Mucosa of rectum (tissue), 2 donors: ENCODE measurements around the gene ACAP3.
A peak's percentile ranks its signal among the peaks of the same experiment; 100 is the strongest.

Source experiments
- H3K27ac ChIP-seq, 2 donors: one replicate each; pipeline ENCODE4 v1.7.0; 2013; ENCODE audit warnings: inconsistent platforms in 2 of 2, low read depth in 2 of 2, low read length in 2 of 2
- H3K27me3 ChIP-seq, 2 donors: one replicate each; pipeline ENCODE4 v1.7.0; 2013; ENCODE audit warnings: low read length in 2 of 2; ENCODE audit not compliant: control insufficient read depth in 2 of 2, insufficient read depth in 2 of 2
- H3K36me3 ChIP-seq, 2 donors: one replicate each; pipeline ENCODE4 v1.7.0; 2013; ENCODE audit warnings: low read length in 2 of 2; ENCODE audit not compliant: control insufficient read depth in 2 of 2, insufficient read depth in 2 of 2
- H3K4me1 ChIP-seq, 2 donors: one replicate each; pipeline ENCODE4 v1.7.0; 2013; ENCODE audit warnings: low read length in 2 of 2, mild to moderate bottlenecking in 1 of 2; ENCODE audit not compliant: control insufficient read depth in 2 of 2, insufficient read depth in 2 of 2
- H3K4me3 ChIP-seq, 2 donors: one replicate each; pipeline ENCODE4 v1.7.0; 2013; ENCODE audit warnings: low read length in 2 of 2
- H3K9ac ChIP-seq, 2 donors: one replicate each; pipeline ENCODE4 v1.7.0; 2013; ENCODE audit warnings: low read length in 2 of 2, low read depth in 1 of 2, mild to moderate bottlenecking in 1 of 2
- H3K9me3 ChIP-seq, 2 donors: one replicate each; pipeline ENCODE4 v1.7.0; 2013; ENCODE audit warnings: low read length in 2 of 2; ENCODE audit not compliant: control insufficient read depth in 2 of 2
- donor health status: healthy.
- donor health status: Normal muscosa, but diverticular disease.

Gene ACAP3

DNA sequence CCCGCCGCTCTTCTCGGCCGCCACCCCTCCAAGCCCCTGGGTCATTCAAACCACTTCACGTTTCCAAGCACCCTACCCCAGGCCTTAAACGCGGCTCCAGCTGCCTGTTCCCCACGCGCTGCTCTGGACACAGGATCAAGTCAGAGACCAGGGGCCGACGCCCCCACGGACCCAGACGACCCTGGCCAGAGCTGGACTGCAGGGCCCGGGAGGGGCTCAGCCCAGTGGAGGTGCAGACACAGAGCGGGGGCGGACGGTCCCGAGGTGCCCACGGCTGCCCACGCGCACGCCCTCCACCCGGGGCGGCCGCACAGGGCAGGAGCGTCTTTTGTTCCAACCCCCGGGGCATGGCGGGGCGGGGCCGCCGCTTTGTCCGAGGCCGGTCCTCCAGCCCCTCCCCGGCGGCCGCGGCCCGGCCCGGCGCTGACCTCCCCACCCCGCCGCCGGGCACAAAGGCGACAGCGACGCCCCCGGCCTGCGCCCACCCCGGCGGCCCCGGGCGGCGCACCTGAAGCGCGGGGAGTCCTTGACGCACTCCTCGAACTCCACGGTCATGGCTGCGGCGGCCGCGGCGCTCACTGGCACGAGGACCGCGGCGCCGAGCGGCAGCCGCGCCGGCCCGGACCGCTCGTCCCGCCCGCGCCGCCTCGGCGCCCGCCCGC is 338 bp downstream of the ACAP3 start:
- H3K9me3 ChIP-seq: no peaks in the 10 kb centered on the region
- H3K9ac ChIP-seq: peak overlapping the region; percentile 60 to 68
- H3K27me3 ChIP-seq: no peaks in the 10 kb centered on the region
- H3K27ac ChIP-seq: peak overlapping the region; percentile 63 to 69
- peaks cover 9 to 16% of the 10 kb centered on the region in 2 donors for H3K36me3 ChIP-seq
- peaks cover 33 to 39% of the 10 kb centered on the region in 2 donors for H3K4me1 ChIP-seq
- peak overlapping the region; percentile 69 to 70 for H3K4me3 ChIP-seq

DNA sequence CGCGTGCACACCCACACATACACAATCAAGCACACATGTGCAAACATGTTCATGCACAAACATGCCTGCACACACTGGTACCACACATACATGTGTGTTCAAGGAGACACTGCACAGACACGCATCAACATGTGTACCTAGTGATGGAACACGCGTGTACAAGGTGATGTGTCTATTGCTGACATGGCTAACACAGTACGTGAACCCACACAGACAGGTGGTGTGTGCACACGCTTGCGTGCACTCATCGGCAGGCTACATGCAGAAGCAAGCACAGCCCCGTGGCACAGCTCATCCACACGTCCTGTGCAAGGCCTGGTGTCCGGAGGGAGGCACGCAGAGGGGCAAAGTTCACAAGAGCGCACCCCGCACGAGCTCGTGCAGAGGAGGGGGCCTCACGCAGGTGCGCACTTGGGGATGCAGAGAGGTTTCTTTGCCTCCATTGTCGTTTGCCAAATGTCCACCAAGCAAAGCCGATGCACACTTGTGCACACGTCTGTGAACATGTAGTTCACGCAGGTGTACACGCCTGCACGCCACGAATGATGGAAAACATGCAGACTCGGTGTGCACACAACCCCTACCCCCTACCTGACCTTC is 969 bp downstream of the ACAP3 start:
- H3K4me1 ChIP-seq: peaks cover 33 to 39% of the 10 kb centered on the region in 2 donors
- H3K9me3 ChIP-seq: no peaks in the 10 kb centered on the region
- H3K4me3 ChIP-seq: peak overlapping the region; percentile 69 to 70
- H3K27me3 ChIP-seq: no peaks in the 10 kb centered on the region
- H3K9ac ChIP-seq: peak overlapping the region; percentile 60 to 68
- peaks cover 5 to 13% of the 10 kb centered on the region in 2 donors for H3K36me3 ChIP-seq
- peak overlapping the region; percentile 63 to 69 for H3K27ac ChIP-seq

DNA sequence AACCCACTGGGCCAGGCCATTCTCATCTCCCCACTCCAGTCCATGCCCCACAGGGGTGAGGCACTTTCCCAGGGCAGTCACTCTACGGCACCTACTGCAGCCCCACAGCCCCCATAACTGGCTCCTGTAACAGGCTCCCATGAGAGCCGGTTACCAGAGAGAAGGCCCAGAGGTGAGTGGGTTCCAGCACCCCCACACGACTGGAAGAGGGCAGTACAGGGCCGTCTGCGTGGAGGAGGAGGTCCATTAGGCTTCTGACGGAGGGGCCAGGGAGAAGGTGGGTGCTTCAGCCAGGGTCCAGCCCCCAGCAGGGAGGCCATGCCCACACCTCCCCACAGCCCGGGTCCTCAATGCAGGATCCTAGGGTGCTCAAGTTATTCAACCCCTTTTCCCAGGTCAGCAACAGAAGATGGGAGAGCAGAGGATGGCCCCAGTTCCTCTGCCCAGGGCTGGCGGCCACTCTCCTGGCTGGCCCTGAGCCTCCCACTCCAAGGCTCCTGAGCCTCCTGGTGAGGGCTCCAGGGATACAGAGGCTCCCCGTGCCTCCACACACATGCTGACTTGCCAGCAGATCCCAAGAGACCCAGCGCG is 1.6 kb downstream of the ACAP3 start:
- peaks cover 33 to 39% of the 10 kb centered on the region in 2 donors for H3K4me1 ChIP-seq
- H3K36me3 ChIP-seq: peaks cover 4 to 7% of the 10 kb centered on the region in 2 donors
- peak overlapping the region; percentile 22 to 82 for H3K27ac ChIP-seq
- H3K9me3 ChIP-seq: no peaks in the 10 kb centered on the region
- peak overlapping the region; percentile 34 to 36 for H3K9ac ChIP-seq
- H3K27me3 ChIP-seq: no peaks in the 10 kb centered on the region
- peak overlapping the region; percentile 69 to 70 for H3K4me3 ChIP-seq

DNA sequence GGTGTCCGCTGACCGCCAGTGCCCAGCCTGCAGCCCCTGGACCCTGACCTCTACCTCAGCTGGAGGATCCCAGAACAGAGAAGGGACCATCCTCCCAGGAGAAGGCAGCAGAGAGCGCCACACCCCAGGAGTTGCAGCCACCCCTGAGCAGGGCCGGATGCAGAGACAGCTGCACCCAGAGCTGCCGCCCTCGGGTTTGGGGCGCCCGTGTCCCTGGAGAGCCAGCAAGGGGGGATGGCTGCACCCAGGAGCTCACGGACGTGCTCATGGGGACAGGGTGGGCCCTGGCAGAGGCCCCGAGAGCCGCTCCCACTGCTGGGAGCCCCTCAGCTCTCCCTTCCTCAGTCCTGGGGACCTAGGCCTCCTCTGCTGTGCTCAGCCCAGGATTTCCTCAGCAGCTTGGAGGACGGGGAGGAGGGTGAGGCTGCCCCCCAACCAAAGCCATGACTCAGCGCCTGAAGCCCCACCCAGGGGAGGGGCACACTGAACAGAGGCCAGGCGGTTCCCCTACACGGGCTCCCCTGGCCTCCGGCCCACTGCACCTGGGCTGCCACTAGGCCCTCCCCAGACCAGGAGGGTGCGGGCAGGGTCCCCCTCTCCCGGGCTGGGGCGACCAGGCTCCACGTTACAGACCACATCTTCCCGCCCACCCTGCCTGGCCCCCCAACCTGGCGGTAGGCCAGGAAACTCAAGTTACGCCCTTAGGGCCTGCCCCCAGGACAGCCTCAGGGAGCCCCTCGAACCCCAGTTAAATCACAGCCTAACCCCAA is 2.2 kb downstream of the ACAP3 start:
- Histone ChIP-seq H3K4me1 (peaks cover 33 to 39% of the 10 kb centered on the region in 2 donors), H3K27me3 (no peaks in the 10 kb centered on the region), H3K36me3 (peaks cover 2 to 4% of the 10 kb centered on the region in 2 donors), H3K9me3 (no peaks in the 10 kb centered on the region), H3K9ac (peak overlapping the region; percentile 65 to 68), H3K27ac (peak overlapping the region; percentile 57 to 82), H3K4me3 (peak overlapping the region; percentile 69 to 70)

DNA sequence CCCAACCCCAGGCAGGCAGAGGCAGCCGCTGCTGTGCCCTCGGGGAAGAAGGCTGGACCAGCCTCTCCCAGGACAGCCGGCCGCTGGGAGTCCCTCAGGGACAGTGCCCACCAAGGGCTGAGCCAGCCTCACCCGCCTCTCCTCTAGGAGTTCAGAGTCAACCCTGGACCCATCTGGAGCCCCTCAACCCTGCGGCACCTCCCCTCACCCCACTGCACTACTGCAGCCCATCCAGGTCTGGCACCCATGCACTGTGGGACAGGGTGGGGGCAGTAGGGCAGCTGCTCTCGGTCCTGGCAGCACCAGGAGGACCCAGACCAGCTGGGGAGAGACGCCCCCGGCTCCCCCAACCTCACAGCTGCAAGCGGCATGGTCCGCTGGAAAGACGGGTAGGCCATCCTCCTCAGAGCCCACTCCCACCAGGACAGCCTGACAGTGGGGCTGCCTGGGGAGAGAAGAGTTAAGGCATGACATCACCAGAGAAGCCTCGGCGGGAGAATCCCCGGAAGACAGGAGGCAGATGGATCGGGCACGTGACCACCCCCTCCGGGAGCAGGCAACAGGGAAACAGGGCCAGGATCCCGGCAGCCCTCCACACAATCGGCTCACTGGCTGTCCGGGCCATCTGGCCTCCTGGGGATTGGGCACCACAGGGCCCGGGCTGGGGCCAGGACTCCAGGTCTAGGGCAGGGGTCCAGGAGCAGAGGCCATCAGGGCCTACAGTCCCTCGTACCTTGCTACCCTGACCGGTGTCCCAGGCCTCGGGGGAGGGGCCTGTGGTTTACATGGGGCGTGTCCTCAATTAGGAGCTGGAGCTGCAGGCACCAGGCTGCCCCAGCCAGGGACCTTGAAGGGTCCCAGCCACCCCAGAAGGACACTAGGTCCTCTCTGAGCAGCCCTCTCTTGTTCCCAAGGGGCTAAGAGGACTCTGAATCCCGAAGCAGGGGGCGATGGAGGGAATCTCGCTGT is 3.1 kb downstream of the ACAP3 start:
- Histone ChIP-seq H3K9me3 (no peaks in the 10 kb centered on the region), H3K9ac (peak overlapping the region; percentile 65 to 68), H3K36me3 (no peaks in the 10 kb centered on the region), H3K4me3 (peak overlapping the region; percentile 69 to 70), H3K27ac (peak overlapping the region; percentile 57 to 82), H3K27me3 (no peaks in the 10 kb centered on the region), H3K4me1 (peaks cover 32 to 36% of the 10 kb centered on the region in 2 donors)

DNA sequence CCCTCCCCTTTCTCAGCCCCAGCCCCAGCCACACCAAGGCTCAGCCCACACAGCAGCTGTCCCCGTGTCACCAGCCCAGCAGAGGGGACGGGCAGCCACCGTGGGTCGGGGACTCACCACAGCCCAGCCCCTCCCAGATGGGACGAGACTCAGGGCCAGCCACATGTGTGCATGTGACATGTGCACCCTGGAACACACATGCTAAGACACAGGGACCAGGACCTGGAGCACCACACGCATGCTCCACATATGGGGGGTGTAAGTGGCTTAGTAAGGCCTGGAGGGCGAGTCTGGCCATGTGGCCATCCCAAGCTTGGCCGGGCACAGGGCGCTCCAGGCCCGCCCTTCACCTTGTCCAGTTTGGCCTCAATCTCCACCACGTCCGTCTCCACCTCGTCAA is 4.0 kb downstream of the ACAP3 start:
- Histone ChIP-seq H3K4me3 (no peak overlapping the region), H3K4me1 (peaks cover 28 to 29% of the 10 kb centered on the region in 2 donors), H3K27ac (no peak overlapping the region), H3K9ac (no peak overlapping the region), H3K27me3 (no peaks in the 10 kb centered on the region), H3K36me3 (no peaks in the 10 kb centered on the region), H3K9me3 (no peaks in the 10 kb centered on the region)

DNA sequence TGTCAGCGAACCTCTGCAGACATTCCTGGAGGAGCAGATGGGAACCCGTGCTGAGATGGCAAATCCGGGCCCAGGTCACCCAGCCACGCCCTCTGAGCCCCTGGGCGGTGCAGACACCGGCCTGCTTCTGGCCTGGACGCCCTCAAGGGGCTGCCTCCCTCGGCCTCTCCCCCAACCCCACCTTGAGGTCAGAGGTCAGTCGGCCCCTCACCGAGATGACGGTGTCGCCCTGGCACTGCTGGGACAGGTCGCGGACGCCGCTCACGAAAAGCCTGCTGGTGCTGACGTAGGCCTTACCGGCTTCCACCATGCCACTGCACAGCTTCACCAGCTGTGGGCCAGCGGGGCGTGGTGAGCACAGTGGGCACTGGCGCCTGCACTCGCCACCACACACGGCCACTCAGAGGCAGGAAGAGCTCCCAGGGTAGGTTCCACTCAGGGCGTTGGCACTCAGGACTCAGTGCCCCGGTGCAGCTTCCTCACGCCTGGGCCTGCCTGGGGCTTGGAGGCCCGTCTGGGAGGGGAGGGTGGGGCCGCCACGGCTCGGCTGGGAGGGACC is 4.7 kb downstream of the ACAP3 start:
- Histone ChIP-seq H3K4me3 (no peak overlapping the region), H3K27me3 (no peaks in the 10 kb centered on the region), H3K9ac (no peak overlapping the region), H3K9me3 (no peaks in the 10 kb centered on the region), H3K4me1 (peaks cover 28 to 29% of the 10 kb centered on the region in 2 donors), H3K36me3 (no peaks in the 10 kb centered on the region), H3K27ac (no peak overlapping the region)

DNA sequence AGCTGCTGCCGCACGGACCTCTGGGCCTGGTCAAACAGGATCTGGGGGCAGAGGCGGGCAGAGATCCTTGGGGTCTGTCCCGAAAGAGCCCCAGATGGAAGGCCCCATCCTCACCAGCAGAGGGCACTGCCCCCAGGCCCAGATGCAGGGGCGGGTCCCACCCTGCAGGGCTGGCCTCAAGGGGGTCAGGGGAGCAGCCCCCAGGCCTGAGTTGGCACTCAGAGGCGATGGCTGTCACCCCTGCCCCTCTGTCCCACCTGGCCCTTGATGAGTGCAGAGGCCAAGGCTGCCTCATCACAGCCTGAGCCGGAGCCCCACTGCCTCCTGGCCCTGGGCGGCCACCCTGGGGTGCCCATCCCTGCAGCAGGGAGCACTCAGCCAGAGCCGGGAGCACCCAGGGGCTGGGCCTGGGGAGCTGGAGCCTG is 5.7 kb downstream of the ACAP3 start:
- Histone ChIP-seq H3K4me3 (no peak overlapping the region), H3K9me3 (no peaks in the 10 kb centered on the region), H3K4me1 (peaks cover 24 to 26% of the 10 kb centered on the region in 2 donors), H3K9ac (no peak overlapping the region), H3K27me3 (no peaks in the 10 kb centered on the region), H3K36me3 (no peaks in the 10 kb centered on the region), H3K27ac (no peak overlapping the region)

DNA sequence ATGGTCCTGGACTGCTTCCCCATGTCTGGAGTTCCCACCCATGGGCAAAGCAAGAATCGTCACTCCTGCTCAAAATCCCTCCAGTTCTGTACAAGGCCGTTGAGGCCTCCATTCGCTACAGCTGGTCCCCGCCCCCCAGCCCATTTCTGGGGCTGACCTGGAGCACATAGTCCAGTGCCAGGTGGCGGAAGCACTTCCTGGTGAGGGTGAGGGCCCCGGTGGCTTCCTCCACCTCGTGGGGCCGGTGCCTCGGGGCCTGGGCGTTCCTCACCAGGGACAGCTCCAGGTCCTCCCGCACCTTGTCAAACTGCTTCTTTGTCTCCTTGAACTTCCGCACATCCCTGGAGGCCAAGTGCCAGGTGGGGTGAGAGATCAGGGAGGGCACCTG is 7.4 kb downstream of the ACAP3 start:
- H3K27ac ChIP-seq: no peak overlapping the region
- peaks cover 0 to 2% of the 10 kb centered on the region in 2 donors for H3K36me3 ChIP-seq
- no peak overlapping the region for H3K9ac ChIP-seq
- no peak overlapping the region for H3K4me3 ChIP-seq
- peaks cover 9% of the 10 kb centered on the region in 2 donors for H3K4me1 ChIP-seq
- H3K9me3 ChIP-seq: no peaks in the 10 kb centered on the region
- no peaks in the 10 kb centered on the region for H3K27me3 ChIP-seq
